SK-N-SH treated with all-trans-retinoic acid at 6 μM for 48 hours (cell line): ENCODE results near the gene TMEM86A.

Experiments used
- ATAC-seq: fragments of 200-7000 bp; cut with Tn5 transposase; 3 replicates; pipeline ENCODE4 v1.9.1; 2020; ENCODE audit warnings: mild to moderate bottlenecking, moderate library complexity
- ARNTL ChIP-seq: fragments of 450-650 bp; formaldehyde crosslinking; IDR thresholded peaks from 2 replicates; pipeline ENCODE4 v1.5.0; 2020; ENCODE audit warnings: low read depth, mild to moderate bottlenecking, moderate library complexity, borderline replicate concordance
- CSDC2 ChIP-seq: fragments of 250-450 bp; sonication (Bioruptor Pico); IDR thresholded peaks from 2 replicates; pipeline ENCODE4 v1.5.0; 2020; ENCODE audit warnings: mild to moderate bottlenecking, moderate library complexity
- CSRNP3 ChIP-seq: fragments of 250-450 bp; sonication (Bioruptor Pico); IDR thresholded peaks from 2 replicates; pipeline ENCODE4 v1.5.1; 2021; ENCODE audit warnings: mild to moderate bottlenecking, moderate library complexity
- GLIS3 ChIP-seq: fragments of 250-450 bp; sonication (Bioruptor Pico); IDR thresholded peaks from 2 replicates; pipeline ENCODE4 v1.5.0; 2020; ENCODE audit warnings: mild to moderate bottlenecking, moderate library complexity
- PPARA ChIP-seq: fragments of 250-450 bp; sonication (Bioruptor Pico); IDR thresholded peaks from 2 replicates; pipeline ENCODE4 v1.5.0; 2020; ENCODE audit warnings: mild to moderate bottlenecking, borderline replicate concordance
- SNAI2 ChIP-seq: fragments of 250-450 bp; sonication (Bioruptor Pico); IDR thresholded peaks from 2 replicates; pipeline ENCODE4 v1.5.0; 2020; ENCODE audit warnings: mild to moderate bottlenecking, moderate library complexity
- TCF4 ChIP-seq: fragments of 250-450 bp; sonication (Bioruptor Pico); IDR thresholded peaks from 2 replicates; pipeline ENCODE4 v1.8.0; 2021; ENCODE audit warnings: mild to moderate bottlenecking, moderate library complexity, borderline replicate concordance
- TSHZ2 ChIP-seq: fragments of 250-450 bp; sonication (Bioruptor Pico); IDR thresholded peaks from 2 replicates; pipeline ENCODE4 v1.5.0; 2020; ENCODE audit warnings: mild to moderate bottlenecking, moderate library complexity
- ZC3H10 ChIP-seq: fragments of 250-450 bp; sonication (Bioruptor Pico); IDR thresholded peaks from 2 replicates; pipeline ENCODE4 v1.5.1; 2021; ENCODE audit warnings: mild to moderate bottlenecking, moderate library complexity
- ZFP3 ChIP-seq: fragments of 250-450 bp; sonication (Bioruptor Pico); IDR thresholded peaks from 2 replicates; pipeline ENCODE4 v1.5.0; 2020; ENCODE audit warnings: mild to moderate bottlenecking, moderate library complexity
- ZFP30 ChIP-seq: fragments of 450-650 bp; formaldehyde crosslinking; IDR thresholded peaks from 2 replicates; pipeline ENCODE4 v1.5.0; 2022; ENCODE audit warnings: mild to moderate bottlenecking, moderate library complexity
- ZNF565 ChIP-seq: fragments of 450-650 bp; formaldehyde crosslinking; conservative IDR thresholded peaks from 2 replicates; pipeline ENCODE4 v1.5.0; 2020; ENCODE audit warnings: low read depth, mild to moderate bottlenecking, moderate library complexity
- ZNF70 ChIP-seq: fragments of 450-650 bp; formaldehyde crosslinking; IDR thresholded peaks from 2 replicates; pipeline ENCODE4 v1.5.0; 2020; ENCODE audit warnings: mild to moderate bottlenecking, moderate library complexity
- ZNF8 ChIP-seq: fragments of 450-650 bp; formaldehyde crosslinking; IDR thresholded peaks from 2 replicates; pipeline ENCODE4 v1.5.0; 2020; ENCODE audit warnings: mild to moderate bottlenecking, moderate library complexity
- TF ChIP-seq, protein P1 (sequence below): fragments of 250-450 bp; sonication (Bioruptor Pico); IDR thresholded peaks from 2 replicates; pipeline ENCODE4 v1.8.0; 2021; ENCODE audit warnings: low read depth, mild to moderate bottlenecking, moderate library complexity, borderline replicate concordance
- TF ChIP-seq, protein P2 (sequence below): fragments of 250-450 bp; sonication (Bioruptor Pico); IDR thresholded peaks from 2 replicates; pipeline ENCODE4 v1.5.1; 2020; ENCODE audit warnings: low read depth, mild to moderate bottlenecking, moderate library complexity

Gene TMEM86A

GRCh38 chr11:18737642-18738041, 39.1 kb downstream of the TMEM86A start:
- TF ChIP-seq ZNF8 (CRISPR knock-in tag) (no peak), PPARA (CRISPR knock-in tag) (no peak), ZFP3 (no peak), ZFP30 (CRISPR knock-in tag) (no peak)
- TF ChIP-seq, all 23 proteins: peak for 0
- no peak for ATAC-seq

- no peak for ATAC-seq
- no peak for TF ChIP-seq CSRNP3 (CRISPR knock-in tag)
- TF ChIP-seq, protein P1, sequence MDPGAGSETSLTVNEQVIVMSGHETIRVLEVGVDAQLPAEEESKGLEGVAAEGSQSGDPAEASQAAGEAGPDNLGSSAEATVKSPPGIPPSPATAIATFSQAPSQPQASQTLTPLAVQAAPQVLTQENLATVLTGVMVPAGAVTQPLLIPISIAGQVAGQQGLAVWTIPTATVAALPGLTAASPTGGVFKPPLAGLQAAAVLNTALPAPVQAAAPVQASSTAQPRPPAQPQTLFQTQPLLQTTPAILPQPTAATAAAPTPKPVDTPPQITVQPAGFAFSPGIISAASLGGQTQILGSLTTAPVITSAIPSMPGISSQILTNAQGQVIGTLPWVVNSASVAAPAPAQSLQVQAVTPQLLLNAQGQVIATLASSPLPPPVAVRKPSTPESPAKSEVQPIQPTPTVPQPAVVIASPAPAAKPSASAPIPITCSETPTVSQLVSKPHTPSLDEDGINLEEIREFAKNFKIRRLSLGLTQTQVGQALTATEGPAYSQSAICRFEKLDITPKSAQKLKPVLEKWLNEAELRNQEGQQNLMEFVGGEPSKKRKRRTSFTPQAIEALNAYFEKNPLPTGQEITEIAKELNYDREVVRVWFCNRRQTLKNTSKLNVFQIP (CRISPR knock-in tag) = no peak
- TF ChIP-seq CSDC2 (CRISPR knock-in tag) = no peak
- TF ChIP-seq, all 23 proteins: peak for 0
Observed at GRCh38 chr11:18739685-18740084, 41.1 kb downstream of the TMEM86A start.

DNA sequence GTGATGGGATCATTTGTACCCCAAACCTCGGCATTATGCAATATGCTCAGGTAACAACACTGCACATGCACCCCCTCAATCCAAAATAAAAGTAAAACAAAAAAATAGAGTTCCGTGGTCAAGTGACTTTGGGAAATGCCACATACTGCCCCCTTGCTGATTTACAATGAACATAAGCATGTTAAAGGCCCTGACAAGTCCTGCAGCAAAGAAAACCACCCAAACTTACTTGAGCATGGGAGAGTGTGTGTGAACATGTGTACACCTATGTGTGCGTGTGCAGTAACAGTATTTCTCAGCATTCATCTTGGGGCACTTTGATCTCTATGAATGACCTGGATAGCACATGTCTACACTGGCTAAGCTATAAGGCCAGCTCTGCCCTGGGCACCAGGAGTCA, 43.2 kb downstream of the TMEM86A start:
- no peak for TF ChIP-seq ZNF565 (CRISPR knock-in tag)
- TF ChIP-seq CSRNP3 (CRISPR knock-in tag) = no peak
- TF ChIP-seq ZC3H10 = no peak
- TF ChIP-seq TCF4 = no peak
- no peak for TF ChIP-seq SNAI2 (CRISPR knock-in tag)
- TF ChIP-seq, protein P1 (CRISPR knock-in tag) = no peak
- no peak for TF ChIP-seq ZNF8 (CRISPR knock-in tag)
- TF ChIP-seq TSHZ2 (CRISPR knock-in tag) = no peak
- TF ChIP-seq, protein P2, sequence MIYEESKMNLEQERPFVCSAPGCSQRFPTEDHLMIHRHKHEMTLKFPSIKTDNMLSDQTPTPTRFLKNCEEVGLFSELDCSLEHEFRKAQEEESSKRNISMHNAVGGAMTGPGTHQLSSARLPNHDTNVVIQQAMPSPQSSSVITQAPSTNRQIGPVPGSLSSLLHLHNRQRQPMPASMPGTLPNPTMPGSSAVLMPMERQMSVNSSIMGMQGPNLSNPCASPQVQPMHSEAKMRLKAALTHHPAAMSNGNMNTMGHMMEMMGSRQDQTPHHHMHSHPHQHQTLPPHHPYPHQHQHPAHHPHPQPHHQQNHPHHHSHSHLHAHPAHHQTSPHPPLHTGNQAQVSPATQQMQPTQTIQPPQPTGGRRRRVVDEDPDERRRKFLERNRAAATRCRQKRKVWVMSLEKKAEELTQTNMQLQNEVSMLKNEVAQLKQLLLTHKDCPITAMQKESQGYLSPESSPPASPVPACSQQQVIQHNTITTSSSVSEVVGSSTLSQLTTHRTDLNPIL (CRISPR knock-in tag) = no peak
- TF ChIP-seq CSDC2 (CRISPR knock-in tag) = no peak
- TF ChIP-seq ARNTL (CRISPR knock-in tag) = no peak
- no peak for TF ChIP-seq GLIS3 (CRISPR knock-in tag)
- TF ChIP-seq ZNF70 (CRISPR knock-in tag) = no peak
- ATAC-seq = no peak

DNA sequence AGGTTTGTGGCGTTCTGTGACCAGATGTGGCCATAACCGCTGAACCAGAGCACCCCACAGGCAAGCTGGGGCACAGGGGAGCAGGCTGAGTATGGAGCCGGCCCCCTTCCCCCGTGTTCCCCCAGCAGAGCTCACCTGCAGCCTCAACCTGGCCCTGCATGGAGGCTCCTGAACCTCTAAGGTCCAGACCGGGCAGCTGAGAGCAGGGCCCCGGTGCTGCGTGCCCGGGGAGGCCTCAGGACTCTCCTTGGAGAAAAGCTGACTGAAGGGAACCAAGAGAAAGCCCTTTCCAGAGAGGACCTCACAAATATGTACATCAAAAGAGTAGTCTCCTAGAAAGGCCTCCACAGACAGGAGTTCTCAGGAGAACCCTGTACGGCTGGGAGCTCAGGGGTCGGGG, 44.8 kb downstream of the TMEM86A start:
- no peak for TF ChIP-seq ARNTL (CRISPR knock-in tag)
- ATAC-seq = no peak
